ENCODE data around the gene MARCHF2. TPM values are rescaled to one million over a fixed set of nuclear protein-coding genes. Genes with fewer than 3 reads are reported as not detected.

MARCHF2 gene
- total and polyA plus RNA-seq, 2 donors (not counting 1 experiment from before 2014, with no cell fraction given): 22.9 to 52.6 TPM

DNA sequence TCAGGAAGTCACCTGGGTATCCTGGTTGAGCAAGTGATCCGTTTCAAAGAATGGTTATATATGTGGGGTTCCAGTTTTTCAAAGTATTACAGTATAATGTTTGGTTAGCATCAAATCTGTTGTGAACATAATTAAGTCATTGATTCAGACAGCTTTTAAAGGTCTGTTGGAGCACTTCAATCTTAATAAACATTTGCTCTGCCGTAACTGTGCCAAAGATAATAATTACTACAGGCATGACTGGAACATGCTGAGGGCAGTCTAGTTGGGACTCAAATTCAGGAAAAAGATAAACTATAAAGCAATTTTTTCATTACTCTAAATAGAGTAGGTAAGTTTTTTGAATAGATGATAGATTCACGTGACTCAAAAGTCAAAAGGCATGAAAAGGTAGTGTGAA, 55.0 kb downstream of the MARCHF2 start:
- no peaks in the 10 kb centered on the region for H3K9me3 Mint-ChIP-seq (ENCODE audit: insufficient read depth)

More for the DNA sequence above, 55.0 kb downstream of the MARCHF2 start:
- WGBS (ENCODE audit: insufficient coverage): no CpG with 5 or more reads among the region's 3 CpGs
- Mint-ChIP-seq H3K4me3 (no peak overlapping the region), H3K27me3 (no peaks in the 10 kb centered on the region), H3K27ac (no peak overlapping the region), H3K4me1 (peaks cover 10% of the 10 kb centered on the region)
- H3K9ac ChIP-seq (ENCODE audit: low read length): no peak overlapping the region
- intact Hi-C loops (cut with micrococcal nuclease): no loop called here
- no peaks in the 10 kb centered on the region for H3K27me3 ChIP-seq (replicated peaks in 1 of 4; ENCODE audit: control extremely low read depth in 1 of 4, control insufficient read depth in 3 of 4, insufficient read depth in 4 of 4, low read length in 3 of 4)
- DNase-seq (no peak), ATAC-seq (ENCODE audit: low read depth) (no peak)
- H3K4me1 ChIP-seq (ENCODE audit: control insufficient read depth in 2 of 2, insufficient read depth in 2 of 2, low read length in 2 of 2): peaks cover 11% of the 10 kb centered on the region in 2 donors
- no peak overlapping the region for H3K4me3 ChIP-seq (ENCODE audit: control extremely low read depth in 1 of 5, extremely low read depth in 1 of 5, insufficient read depth in 1 of 5, low read depth in 2 of 5, low read length in 4 of 5)
- H3K79me2 ChIP-seq (ENCODE audit: control insufficient read depth, insufficient read depth, low read length): peaks cover 78% of the 10 kb centered on the region
- POLR2A ChIA-PET: no interaction called here
- H3K4me2 ChIP-seq (replicated peaks; ENCODE audit: low read depth, low read length, poor library complexity, severe bottlenecking): no peak overlapping the region
- no peaks in the 10 kb centered on the region for H3K9me3 ChIP-seq (ENCODE audit: control extremely low read depth in 1 of 3, control insufficient read depth in 2 of 3, insufficient read depth in 1 of 3, low read length in 2 of 3)
- H2AFZ ChIP-seq (ENCODE audit: insufficient read depth, low read depth, low read length, poor library complexity, severe bottlenecking): no peak overlapping the region
- CTCF ChIA-PET: interaction anchor here (1.4 kb wide), 1 partner anchor 15 kb away, joined by 3 read pairs; no protein-coding TSS in a partner anchor
- no peak overlapping the region for H3K27ac ChIP-seq (ENCODE audit: low read length in 2 of 2)
- H4K20me1 ChIP-seq (ENCODE audit: control insufficient read depth, insufficient read depth, low read length, poor library complexity, severe bottlenecking): peaks cover 63% of the 10 kb centered on the region
- no peak for TF ChIP-seq EZH2 (IDR thresholded peaks at IDR 0.05; ENCODE audit: borderline replicate concordance, insufficient read depth, low read depth, low read length, poor library complexity, severe bottlenecking)
- no peak for TF ChIP-seq CTCF (IDR thresholded peaks at IDR 0.05)
- H3K36me3 ChIP-seq (replicated peaks in 1 of 2; ENCODE audit: control extremely low read depth in 1 of 2, control insufficient read depth in 1 of 2, extremely low read depth in 1 of 2, insufficient read depth in 2 of 2, low read length in 1 of 2): peaks cover 23 to 91% of the 10 kb centered on the region in 2 experiments
